ENCODE results near the gene SOS2. TPM values are rescaled to one million over a fixed set of nuclear protein-coding genes. Genes with fewer than 3 reads are reported as not detected.

The SOS2 gene
- total and polyA plus RNA-seq, 9 donors = 25.5 to 35.2 (median 31.2) TPM

DNA sequence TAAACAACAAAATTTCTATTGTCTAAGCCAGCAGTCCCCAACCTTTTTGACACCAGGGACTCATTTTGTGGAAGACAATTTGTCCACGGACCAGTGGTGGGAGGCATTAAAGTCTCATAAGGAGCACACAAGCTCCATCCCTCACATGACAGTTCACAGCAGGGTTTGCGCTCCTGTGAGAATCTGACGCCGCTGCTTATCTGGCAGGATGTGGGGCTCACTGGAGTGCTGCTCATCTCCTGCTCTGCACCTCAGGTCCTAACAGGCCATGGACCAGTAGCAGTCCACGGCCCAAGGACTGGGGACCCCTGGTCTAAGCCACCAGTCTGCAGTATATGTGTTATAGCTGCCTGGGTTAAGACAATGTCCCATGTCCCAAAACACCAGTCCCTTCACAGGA, 142.2 kb downstream of the SOS2 start:
- whole genome bisulfite sequencing (ENCODE audit: insufficient coverage) = 96% methylated on average over 4 of the region's 5 CpGs
- no peak for DNase-seq
- Histone ChIP-seq H3K9me3 (replicated peaks; ENCODE audit: control insufficient read depth, low read depth, low read length) (no peaks in the 10 kb centered on the region), H3K4me1 (ENCODE audit: control insufficient read depth, insufficient read depth, low read length) (no peaks in the 10 kb centered on the region), H3K4me3 (ENCODE audit: low read length) (no peak overlapping the region), H3K27me3 (ENCODE audit: control insufficient read depth, insufficient read depth, low read length) (no peaks in the 10 kb centered on the region), H3K36me3 (ENCODE audit: control insufficient read depth, insufficient read depth, low read length) (peaks cover 4% of the 10 kb centered on the region), H3K27ac (ENCODE audit: low read length) (no peak overlapping the region)

DNA sequence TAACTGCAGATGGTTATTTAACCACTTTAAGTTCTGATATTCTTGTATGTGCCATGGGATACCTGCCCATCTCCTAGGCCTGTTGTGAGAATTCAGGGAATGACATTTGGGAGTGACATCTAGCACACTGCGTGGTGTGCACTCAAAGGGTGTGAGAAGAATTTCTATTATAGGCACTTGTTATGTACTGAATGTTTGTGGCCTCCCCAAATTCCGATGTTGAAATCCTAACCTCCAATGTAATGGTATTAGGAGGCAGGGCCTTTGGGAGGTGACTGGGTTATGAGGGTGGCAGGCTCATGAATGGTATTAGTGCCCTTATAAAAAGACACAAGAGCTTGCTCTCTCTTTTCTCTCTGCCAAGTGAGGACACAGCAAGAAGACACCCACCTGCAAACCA, 142.6 kb downstream of the SOS2 start:
- Histone ChIP-seq H3K27me3 (ENCODE audit: control insufficient read depth, insufficient read depth, low read length) (no peaks in the 10 kb centered on the region), H3K4me3 (ENCODE audit: low read length) (no peak overlapping the region), H3K27ac (ENCODE audit: low read length) (no peak overlapping the region), H3K9me3 (replicated peaks; ENCODE audit: control insufficient read depth, low read depth, low read length) (no peaks in the 10 kb centered on the region), H3K4me1 (ENCODE audit: control insufficient read depth, insufficient read depth, low read length) (peaks cover 2% of the 10 kb centered on the region), H3K36me3 (ENCODE audit: control insufficient read depth, insufficient read depth, low read length) (peaks cover 4% of the 10 kb centered on the region)
- no peak for DNase-seq
- WGBS (ENCODE audit: insufficient coverage) = no CpG with 5 or more reads among the region's 2 CpGs

DNA sequence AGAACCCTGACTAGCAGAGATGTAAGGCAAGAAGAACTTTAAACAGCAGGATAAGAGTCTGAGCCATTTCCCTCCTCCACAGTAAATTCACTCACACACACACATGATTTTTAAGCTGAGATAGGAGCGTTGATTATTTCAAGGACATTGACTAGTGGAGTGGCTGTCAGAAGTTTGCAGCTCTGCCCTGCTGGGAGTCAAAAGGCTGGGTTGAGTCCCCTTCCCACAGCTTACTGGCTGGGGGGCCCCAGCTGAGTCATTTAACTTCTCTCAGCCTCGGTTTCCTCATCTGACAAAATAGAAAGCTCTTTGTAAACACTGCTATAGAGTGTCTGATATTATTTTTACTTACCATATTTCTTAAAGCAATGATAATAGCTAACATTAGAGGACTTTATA, 143.3 kb downstream of the SOS2 start:
- Histone ChIP-seq H3K27ac (ENCODE audit: low read length) (no peak overlapping the region), H3K4me1 (ENCODE audit: control insufficient read depth, insufficient read depth, low read length) (peaks cover 5% of the 10 kb centered on the region), H3K4me3 (ENCODE audit: low read length) (no peak overlapping the region), H3K27me3 (ENCODE audit: control insufficient read depth, insufficient read depth, low read length) (no peaks in the 10 kb centered on the region), H3K36me3 (ENCODE audit: control insufficient read depth, insufficient read depth, low read length) (peaks cover 4% of the 10 kb centered on the region), H3K9me3 (replicated peaks; ENCODE audit: control insufficient read depth, low read depth, low read length) (no peaks in the 10 kb centered on the region)
- no CpG with 5 or more reads among the region's 2 CpGs for WGBS (ENCODE audit: insufficient coverage)
- DNase-seq = no peak

DNA sequence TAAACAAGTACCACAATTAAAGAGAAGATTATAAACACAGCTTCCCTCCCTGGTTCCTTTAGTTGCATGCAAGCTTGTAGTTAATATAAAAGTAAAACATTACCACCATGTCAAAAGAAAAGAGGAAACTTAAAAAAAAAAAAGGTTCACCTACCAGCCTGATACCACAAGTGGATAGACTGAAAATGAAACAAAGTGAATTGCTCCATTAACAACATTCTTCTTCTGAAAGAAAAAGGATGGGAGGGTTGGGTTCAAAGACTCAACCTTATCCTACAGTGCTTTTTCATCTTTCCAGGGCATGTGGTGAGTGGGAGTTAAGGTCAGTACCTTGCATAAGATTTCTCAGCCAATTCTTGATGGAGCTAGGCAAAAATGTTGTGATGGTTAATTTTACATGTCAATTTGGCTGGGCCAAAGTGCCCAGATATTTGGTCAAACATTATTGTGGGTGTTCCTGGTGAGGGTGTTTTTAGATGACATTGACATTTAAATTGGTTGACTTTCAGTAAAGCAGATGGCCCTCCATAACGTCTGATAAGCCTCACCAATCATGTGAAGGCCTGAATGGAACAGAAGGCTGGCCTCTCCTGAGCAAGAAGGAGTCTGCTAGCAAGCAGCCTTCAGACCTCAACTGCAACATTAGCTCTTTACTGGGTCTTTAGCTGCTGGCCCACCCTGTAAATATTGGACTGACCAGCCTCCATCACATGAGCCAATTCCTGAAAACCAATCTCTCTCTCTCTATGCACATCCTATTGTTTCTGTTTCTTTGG, 143.8 kb downstream of the SOS2 start:
- Histone ChIP-seq H3K4me3 (ENCODE audit: low read length) (no peak overlapping the region), H3K9me3 (replicated peaks; ENCODE audit: control insufficient read depth, low read depth, low read length) (no peaks in the 10 kb centered on the region), H3K27ac (ENCODE audit: low read length) (no peak overlapping the region), H3K36me3 (ENCODE audit: control insufficient read depth, insufficient read depth, low read length) (peaks cover 4% of the 10 kb centered on the region), H3K4me1 (ENCODE audit: control insufficient read depth, insufficient read depth, low read length) (peaks cover 5% of the 10 kb centered on the region), H3K27me3 (ENCODE audit: control insufficient read depth, insufficient read depth, low read length) (no peaks in the 10 kb centered on the region)
- no peak for DNase-seq
- 33% methylated on average over 1 of the region's 1 CpG for WGBS (ENCODE audit: insufficient coverage)

DNA sequence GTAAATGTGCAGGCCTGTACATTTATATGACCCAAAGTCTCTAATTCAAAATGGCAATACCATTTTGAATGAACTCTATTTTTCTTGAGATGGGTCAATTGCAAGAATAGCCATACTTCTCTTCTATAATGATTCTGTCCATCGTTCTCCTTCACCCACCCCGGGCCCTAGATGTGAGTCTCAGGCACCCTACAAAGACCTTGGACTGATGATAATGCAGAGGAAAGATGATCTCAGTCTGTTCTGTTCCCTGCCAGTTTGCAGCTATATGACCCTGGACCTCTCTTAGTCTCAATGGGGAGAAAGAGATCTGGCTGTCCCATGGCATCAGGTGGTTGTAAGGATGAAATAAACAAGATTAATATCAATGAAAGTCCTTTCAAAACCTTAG, 145.1 kb downstream of the SOS2 start:
- whole genome bisulfite sequencing (ENCODE audit: insufficient coverage) = no CpG with 5 or more reads among the region's 2 CpGs
- Histone ChIP-seq H3K36me3 (ENCODE audit: control insufficient read depth, insufficient read depth, low read length) (peaks cover 2% of the 10 kb centered on the region), H3K27me3 (ENCODE audit: control insufficient read depth, insufficient read depth, low read length) (no peaks in the 10 kb centered on the region), H3K4me1 (ENCODE audit: control insufficient read depth, insufficient read depth, low read length) (peaks cover 5% of the 10 kb centered on the region), H3K27ac (ENCODE audit: low read length) (no peak overlapping the region), H3K9me3 (replicated peaks; ENCODE audit: control insufficient read depth, low read depth, low read length) (no peaks in the 10 kb centered on the region), H3K4me3 (ENCODE audit: low read length) (no peak overlapping the region)
- no peak for DNase-seq

DNA sequence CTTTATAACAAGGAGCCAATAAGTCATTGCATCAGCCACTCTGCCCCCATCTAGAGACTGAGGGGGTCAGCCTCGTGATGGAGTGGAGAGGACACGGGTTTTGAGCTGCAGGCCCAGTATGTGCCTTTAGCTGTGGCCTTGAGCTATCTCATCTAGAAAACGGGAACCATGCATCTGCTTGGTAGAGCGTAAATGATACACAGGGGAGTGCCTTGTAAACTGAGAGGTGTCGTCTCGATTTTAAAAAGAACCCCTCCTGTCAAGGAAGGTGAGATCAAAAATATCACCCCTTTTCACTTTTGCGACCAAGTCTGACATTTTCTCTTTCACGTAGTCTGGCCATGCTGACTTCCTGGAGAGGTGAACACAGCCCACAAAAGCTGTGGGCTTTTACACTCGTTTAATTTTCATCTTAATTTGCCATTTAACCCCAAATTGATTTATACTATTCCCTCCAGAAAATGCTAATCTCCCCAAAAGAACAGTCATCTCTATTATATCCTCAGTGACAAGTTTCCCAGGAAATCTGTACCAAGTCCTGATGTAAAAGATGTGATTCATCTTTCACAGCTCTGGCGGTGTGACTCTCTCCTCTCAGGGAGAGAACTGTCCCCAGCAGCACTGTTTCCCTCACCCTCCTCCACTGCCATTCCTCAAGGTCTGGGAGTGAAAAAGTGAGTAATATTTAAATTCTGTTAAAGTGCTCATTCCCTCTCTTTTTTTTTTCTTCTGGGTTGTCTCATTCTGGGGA, 145.6 kb downstream of the SOS2 start:
- 71% methylated on average over 7 of the region's 10 CpGs for WGBS (ENCODE audit: insufficient coverage)
- Histone ChIP-seq H3K36me3 (ENCODE audit: control insufficient read depth, insufficient read depth, low read length) (peaks cover 2% of the 10 kb centered on the region), H3K27ac (ENCODE audit: low read length) (no peak overlapping the region), H3K27me3 (ENCODE audit: control insufficient read depth, insufficient read depth, low read length) (no peaks in the 10 kb centered on the region), H3K4me3 (ENCODE audit: low read length) (no peak overlapping the region), H3K4me1 (ENCODE audit: control insufficient read depth, insufficient read depth, low read length) (peaks cover 5% of the 10 kb centered on the region), H3K9me3 (replicated peaks; ENCODE audit: control insufficient read depth, low read depth, low read length) (no peaks in the 10 kb centered on the region)
- no peak for DNase-seq

DNA sequence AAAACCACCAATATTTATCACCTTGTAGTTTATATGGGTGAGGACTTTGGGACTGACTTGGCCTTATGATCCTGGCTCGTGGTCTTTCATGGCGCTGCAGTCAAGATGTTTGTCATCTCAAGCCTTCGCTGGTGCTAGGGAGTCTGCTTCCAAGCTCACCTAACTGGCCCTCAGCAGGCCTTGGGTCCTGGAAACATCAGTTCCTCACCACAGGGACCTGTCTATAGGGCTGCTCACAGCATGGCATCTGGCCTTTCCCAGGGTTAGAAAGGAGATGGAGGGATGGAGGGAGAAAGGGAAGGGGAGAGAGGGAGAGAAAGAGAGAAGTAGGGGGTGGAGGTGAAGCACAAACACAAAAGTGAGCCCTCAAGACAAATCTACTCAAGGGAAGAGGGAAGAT, 146.7 kb downstream of the SOS2 start:
- Histone ChIP-seq H3K27me3 (ENCODE audit: control insufficient read depth, insufficient read depth, low read length) (no peaks in the 10 kb centered on the region), H3K4me1 (ENCODE audit: control insufficient read depth, insufficient read depth, low read length) (peaks cover 5% of the 10 kb centered on the region), H3K4me3 (ENCODE audit: low read length) (no peak overlapping the region), H3K27ac (ENCODE audit: low read length) (no peak overlapping the region), H3K9me3 (replicated peaks; ENCODE audit: control insufficient read depth, low read depth, low read length) (no peaks in the 10 kb centered on the region), H3K36me3 (ENCODE audit: control insufficient read depth, insufficient read depth, low read length) (peaks cover 2% of the 10 kb centered on the region)
- 100% methylated on average over 1 of the region's 3 CpGs for WGBS (ENCODE audit: insufficient coverage)
- no peak for DNase-seq

DNA sequence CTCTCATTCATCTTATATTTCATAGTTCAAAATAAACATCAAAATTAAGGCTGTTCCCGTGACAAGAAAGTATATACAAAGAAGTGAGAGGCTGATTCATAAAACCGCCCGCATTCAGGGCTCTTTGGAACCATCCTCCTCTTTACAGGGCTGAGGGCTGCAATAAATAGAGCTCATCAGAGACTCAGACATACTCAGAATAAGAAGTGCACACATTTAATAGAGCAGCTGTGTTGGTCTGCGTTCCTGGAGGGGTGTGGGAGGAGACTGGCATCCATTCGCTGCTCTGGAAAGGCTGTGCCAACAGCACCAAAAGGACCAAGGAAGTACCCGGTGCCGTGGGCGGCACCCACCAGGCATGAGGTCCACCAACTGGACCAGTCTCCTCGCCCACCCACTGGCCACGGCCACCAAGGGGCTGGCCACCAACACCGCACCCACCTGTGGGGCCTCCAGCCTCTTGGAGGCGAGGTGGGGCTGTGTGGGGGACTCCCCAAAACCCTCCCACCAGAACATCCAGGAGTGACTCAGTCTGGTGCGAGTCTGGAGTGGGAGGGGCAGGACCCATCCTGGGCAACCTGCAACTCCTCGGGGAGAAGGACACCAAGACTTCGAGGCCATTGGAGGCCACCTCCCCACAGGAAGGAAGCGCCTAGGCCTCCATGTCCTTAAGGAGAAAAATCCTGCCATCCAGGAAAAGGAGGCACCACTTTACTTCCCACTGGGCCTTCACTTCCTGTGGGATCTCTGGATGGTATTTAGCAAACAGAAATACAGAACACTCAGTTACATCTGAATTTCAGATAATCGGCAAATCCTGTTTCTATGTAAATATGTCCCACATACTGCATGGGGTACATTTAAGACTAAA, 147.7 kb downstream of the SOS2 start:
- Histone ChIP-seq H3K4me3 (ENCODE audit: low read length) (no peak overlapping the region), H3K27ac (ENCODE audit: low read length) (peak overlapping the region; percentile 7), H3K9me3 (replicated peaks; ENCODE audit: control insufficient read depth, low read depth, low read length) (no peaks in the 10 kb centered on the region), H3K4me1 (ENCODE audit: control insufficient read depth, insufficient read depth, low read length) (peaks cover 5% of the 10 kb centered on the region), H3K27me3 (ENCODE audit: control insufficient read depth, insufficient read depth, low read length) (no peaks in the 10 kb centered on the region), H3K36me3 (ENCODE audit: control insufficient read depth, insufficient read depth, low read length) (peaks cover 2% of the 10 kb centered on the region)
- DNase-seq = no peak
- WGBS (ENCODE audit: insufficient coverage) = 92% methylated on average over 4 of the region's 17 CpGs

DNA sequence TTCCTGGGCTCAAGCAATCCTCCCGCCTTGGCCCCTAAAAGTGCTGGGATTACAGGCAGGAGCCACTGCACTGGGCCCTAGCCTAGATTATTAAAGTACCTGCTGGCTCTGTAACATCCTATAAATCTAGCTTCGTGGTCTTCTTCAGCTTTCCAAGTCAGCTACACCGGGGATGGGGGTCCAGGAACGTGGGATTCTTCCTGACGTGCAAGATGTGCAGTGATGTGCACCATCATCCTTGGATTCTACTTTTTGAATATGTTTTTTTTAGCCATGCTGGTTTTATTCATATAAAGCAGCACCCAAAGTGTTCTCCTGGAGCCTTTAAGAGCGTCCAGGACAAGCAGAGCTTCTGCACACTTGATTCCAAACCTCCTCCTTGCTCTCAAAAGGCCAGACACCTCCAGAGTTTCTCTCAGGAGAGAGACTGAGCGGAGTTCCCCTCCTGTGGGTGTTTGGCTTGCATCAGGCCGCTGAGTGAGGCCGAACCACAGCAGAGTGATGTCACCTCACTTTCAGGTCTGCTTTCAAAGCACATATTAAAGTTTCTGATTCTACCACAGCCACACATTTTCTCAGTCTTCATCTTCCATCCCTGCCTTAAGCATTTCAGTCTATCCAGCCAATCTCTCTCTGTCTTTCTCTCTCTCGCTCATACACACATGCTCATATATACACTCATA, 148.5 kb downstream of the SOS2 start:
- H3K36me3 ChIP-seq (ENCODE audit: control insufficient read depth, insufficient read depth, low read length) = no peaks in the 10 kb centered on the region
- no peaks in the 10 kb centered on the region for H3K9me3 ChIP-seq (replicated peaks; ENCODE audit: control insufficient read depth, low read depth, low read length)
- no peak for DNase-seq
- no peaks in the 10 kb centered on the region for H3K27me3 ChIP-seq (ENCODE audit: control insufficient read depth, insufficient read depth, low read length)
- no peak overlapping the region for H3K27ac ChIP-seq (ENCODE audit: low read length)
- WGBS (ENCODE audit: insufficient coverage) = 57% methylated on average over 7 of the region's 10 CpGs
- H3K4me1 ChIP-seq (ENCODE audit: control insufficient read depth, insufficient read depth, low read length) = peaks cover 5% of the 10 kb centered on the region
- H3K4me3 ChIP-seq (ENCODE audit: low read length) = no peak overlapping the region

Measured in muscle of leg (tissue), 11 donors.